HepG2 (cell line): ENCODE results near the gene CDC42BPG. TPM values are rescaled to one million over a fixed set of nuclear protein-coding genes. Genes with fewer than 3 reads are reported as not detected.

Experiments used
- CEBPZ ChIP-seq: IDR thresholded peaks from 2 replicates; pipeline ENCODE4 v1.6.1; 2012; ENCODE audit warnings: low read length, improper control_type of control experiment
- ESRRA ChIP-seq: sonication (generic); formaldehyde crosslinking; IDR thresholded peaks from 2 replicates; pipeline ENCODE4 v1.5.1; 2020; ENCODE audit warnings: mild to moderate bottlenecking, low read depth, missing genetic modification reagents
- HMGA1 ChIP-seq: sonication (generic); formaldehyde crosslinking; conservative IDR thresholded peaks from 2 replicates; pipeline ENCODE4 v1.4.0; 2020; ENCODE audit warnings: missing genetic modification reagents
- HNF4G ChIP-seq, 2 experiments: sonication (generic) in 1 of 2; formaldehyde crosslinking in 1 of 2; IDR thresholded peaks; 2 replicates each; pipeline versions ENCODE4 v1.4.0 to v1.6.1; 2011 to 2020; ENCODE audit warnings: borderline replicate concordance in 2 of 2, low read depth in 2 of 2, mild to moderate bottlenecking in 2 of 2, low read length in 1 of 2, missing genetic modification reagents in 1 of 2, moderate library complexity in 1 of 2
- PHF8 ChIP-seq: sonication (generic); formaldehyde crosslinking; IDR thresholded peaks from 2 replicates; pipeline ENCODE4 v1.5.0; 2020; ENCODE audit warnings: missing genetic modification reagents
- PTBP1 ChIP-seq: fragments of 200-400 bp; formaldehyde crosslinking; IDR thresholded peaks from 2 replicates; pipeline ENCODE4 v1.6.1; 2018; ENCODE audit warnings: low read length, low read depth; ENCODE audit not compliant: poor library complexity, severe bottlenecking
- SNAI1 ChIP-seq: sonication (generic); formaldehyde crosslinking; IDR thresholded peaks from 2 replicates; pipeline ENCODE4 v1.5.0; 2020; ENCODE audit warnings: mild to moderate bottlenecking, missing genetic modification reagents, borderline replicate concordance
- SNAPC5 ChIP-seq: sonication (generic); formaldehyde crosslinking; IDR thresholded peaks from 2 replicates; pipeline ENCODE4 v1.8.1; 2023; ENCODE audit warnings: mild to moderate bottlenecking, missing genetic modification reagents, borderline replicate concordance
- TAF1 ChIP-seq: sonication (generic); formaldehyde crosslinking; IDR thresholded peaks from 2 replicates; pipeline ENCODE4 v1.4.0; 2020; ENCODE audit warnings: missing genetic modification reagents
- THAP11 ChIP-seq: IDR thresholded peaks from 2 replicates; pipeline ENCODE4 v1.6.1; 2016; ENCODE audit warnings: missing biosample characterization, missing genetic modification reagents
- XRCC5 ChIP-seq: fragments of 200-400 bp; formaldehyde crosslinking; optimal IDR thresholded peaks from 2 replicates; pipeline ENCODE3; 2017; ENCODE audit warnings: mild to moderate bottlenecking, low read length
- ZNF124 ChIP-seq: sonication (generic); formaldehyde crosslinking; IDR thresholded peaks from 2 replicates; pipeline ENCODE4 v1.4.0; 2020; ENCODE audit warnings: missing genetic modification reagents
- ZNF276 ChIP-seq: sonication (generic); formaldehyde crosslinking; IDR thresholded peaks from 2 replicates; pipeline ENCODE4 v1.4.0; 2020; ENCODE audit warnings: mild to moderate bottlenecking, low read depth, missing genetic modification reagents
- ZNF552 ChIP-seq: sonication (generic); formaldehyde crosslinking; IDR thresholded peaks from 2 replicates; pipeline ENCODE4 v1.9.0; 2022; ENCODE audit warnings: missing genetic modification reagents, mild to moderate bottlenecking, borderline replicate concordance
- ZNF672 ChIP-seq: sonication (generic); formaldehyde crosslinking; IDR thresholded peaks from 2 replicates; pipeline ENCODE4 v1.8.1; 2022; ENCODE audit warnings: missing genetic modification reagents
- ZNF749 ChIP-seq: sonication (generic); formaldehyde crosslinking; IDR thresholded peaks from 2 replicates; pipeline ENCODE4 v1.8.0; 2022; ENCODE audit warnings: mild to moderate bottlenecking, missing genetic modification reagents, moderate library complexity, borderline replicate concordance
- ZNF766 ChIP-seq: sonication (generic); formaldehyde crosslinking; IDR thresholded peaks from 2 replicates; pipeline ENCODE4 v1.5.0; 2020; ENCODE audit warnings: missing genetic modification reagents, borderline replicate concordance
- ZNF770 ChIP-seq: sonication (generic); formaldehyde crosslinking; IDR thresholded peaks from 2 replicates; pipeline ENCODE4 v1.5.0; 2020; ENCODE audit warnings: mild to moderate bottlenecking, missing genetic modification reagents
- ZNF777 ChIP-seq: sonication (generic); formaldehyde crosslinking; IDR thresholded peaks from 2 replicates; pipeline ENCODE4 v1.4.0; 2020; ENCODE audit warnings: missing genetic modification reagents
- ZSCAN31 ChIP-seq: sonication (generic); formaldehyde crosslinking; IDR thresholded peaks from 2 replicates; pipeline ENCODE4 v1.5.0; 2020; ENCODE audit warnings: low read depth, mild to moderate bottlenecking, missing genetic modification reagents
- polyA plus RNA-seq, 8 experiments: library from polyadenylated mRNA; depleted of rRNA in 3 of 8; stranded (reverse) in 7 of 8; unstranded in 1 of 8; fragments of >200 nt; fragmentation: Illumina TruSeq in 4 of 8; extraction: Trizol in 4 of 8; gene quantifications; 2 replicates each; pipeline versions ENCODE4 v1.2.1 to v1.2.3, GENCODE V29; 2011 to 2016; ENCODE audit warnings: low read depth in 4 of 8, missing spikeins in 1 of 8, mixed read lengths in 1 of 8; ENCODE audit not compliant: insufficient read depth in 1 of 8
- total RNA-seq, 5 experiments: library from RNA; depleted of rRNA; stranded (reverse); fragments of >200 nt; fragmentation: Illumina TruSeq; extraction: Trizol; gene quantifications; 2 replicates each; pipeline ENCODE4 v1.2.3, GENCODE V29; 2016; ENCODE audit warnings: low read depth in 1 of 5

Gene CDC42BPG
- total and polyA plus RNA-seq, 2 of the 13 experiments (the other 11 are each of a cell fraction or from before 2014, with no cell fraction given) = 0.55 to 1.4 TPM

GRCh38 chr11:64844330-64845128, at the start of gene CDC42BPG (continued):
- TF ChIP-seq ZNF749 (no peak), ZNF552 (CRISPR knock-in tag) (0 out of 2 replicates have a peak, but pooled peaks have one; percentile 8), ZNF124 (no peak), SNAPC5 (0 out of 2 replicates have a peak, but pooled peaks have one; percentile 26), ZSCAN31 (0 out of 2 replicates have a peak, but pooled peaks have one; percentile 51), ZNF672 (no peak), PHF8 (peak; percentile 33; the same call in 1 of the 2 replicates), HNF4G (IDR thresholded peaks at IDR 0.05; ENCODE audit: borderline replicate concordance, low read depth, low read length) (0 out of 2 replicates have a peak, but pooled peaks have one; percentile 11), HNF4G (CRISPR knock-in tag; IDR thresholded peaks at IDR 0.05; ENCODE audit: borderline replicate concordance, low read depth) (no peak), ZNF766 (CRISPR knock-in tag) (no peak), ZNF777 (CRISPR knock-in tag) (peak; percentile 99), THAP11 (CRISPR knock-in tag) (peak; percentile 92), CEBPZ (no peak), XRCC5 (no peak), PTBP1 (no peak), ZNF770 (CRISPR knock-in tag) (peak; percentile 36; the same call in 1 of the 2 replicates), SNAI1 (no peak), HMGA1 (no peak), ESRRA (CRISPR knock-in tag) (peak; percentile 16; the same call in 1 of the 2 replicates), TAF1 (no peak), ZNF276 (CRISPR knock-in tag) (no peak)
